B cell (primary cell): ENCODE results near the gene CATSPER3. TPM values are rescaled to one million over a fixed set of nuclear protein-coding genes. Genes with fewer than 3 reads are reported as not detected.

Experiments
- ATAC-seq: fragments of 200-7000 bp; cut with Tn5 transposase; one replicate; pipeline ENCODE4 v1.10.0; 2021; ENCODE audit warnings: low read depth, mild to moderate bottlenecking, moderate number of reproducible peaks, moderate library complexity
- CTCF ChIA-PET: fragments of 350-600 bp; sonication (Branson Sonifier 250); formaldehyde crosslinking; loops from one replicate; lab custom pipeline; 2021; ENCODE audit warnings: antibody characterized with exemption, inconsistent platforms; lab: Charles Lee
- POLR2A ChIA-PET: fragments of 350-600 bp; sonication (Branson Sonifier 250); formaldehyde crosslinking; loops from one replicate; lab custom pipeline; 2021; ENCODE audit warnings: antibody characterized with exemption; lab: Charles Lee
- DNase-seq: peaks from one replicate; pipeline ENCODE4 v3.0.0; 2013
- H2AFZ ChIP-seq: 2 replicates; pipeline ENCODE4 v1.6.1; 2012; ENCODE audit warnings: mild to moderate bottlenecking, low read depth, low read length; ENCODE audit not compliant: insufficient read depth, poor library complexity, severe bottlenecking
- H3K27ac ChIP-seq, 2 donors: 1 replicate in 1 of 2; 2 replicates in 1 of 2; pipeline ENCODE4 v1.5.1; 2012 to 2013; ENCODE audit warnings: low read length in 2 of 2, mild to moderate bottlenecking in 2 of 2, moderate library complexity in 1 of 2
- H3K27me3 ChIP-seq, 4 experiments: fragments of 200-600 bp in 1 of 4; sonication (generic) in 1 of 4; replicated peaks in 1 of 4; 1 replicate in 2 of 4; 2 replicates in 2 of 4; pipeline versions ENCODE4 v1.6.1 to v1.7.0; 2013 to 2016; ENCODE audit warnings: low read length in 3 of 4, mild to moderate bottlenecking in 2 of 4, mixed read lengths in 1 of 4, moderate library complexity in 1 of 4; ENCODE audit not compliant: insufficient read depth in 4 of 4, control insufficient read depth in 3 of 4; ENCODE audit errors: control extremely low read depth in 1 of 4
- H3K36me3 ChIP-seq, 2 experiments: replicated peaks in 1 of 2; 1 replicate in 1 of 2; 2 replicates in 1 of 2; pipeline versions ENCODE4 v1.6.1 to v1.7.1; 2013; ENCODE audit warnings: low read length in 1 of 2; ENCODE audit not compliant: insufficient read depth in 2 of 2, control insufficient read depth in 1 of 2; ENCODE audit errors: control extremely low read depth in 1 of 2, extremely low read depth in 1 of 2
- H3K4me1 ChIP-seq, 2 donors: fragments of 200-600 bp in 1 of 2; sonication (generic) in 1 of 2; 1 replicate in 1 of 2; 2 replicates in 1 of 2; pipeline versions ENCODE4 v1.5.1 to v1.6.1; 2013 to 2017; ENCODE audit warnings: low read length in 2 of 2; ENCODE audit not compliant: control insufficient read depth in 2 of 2, insufficient read depth in 2 of 2
- H3K4me2 ChIP-seq: replicated peaks from 2 replicates; pipeline ENCODE3; 2012; ENCODE audit warnings: mild to moderate bottlenecking, low read depth, low read length; ENCODE audit not compliant: poor library complexity, severe bottlenecking
- H3K4me3 ChIP-seq, 5 experiments: fragments of 200-600 bp in 1 of 5; sonication (generic) in 1 of 5; 1 replicate in 3 of 5; 2 replicates in 2 of 5; pipeline versions ENCODE4 v1.5.1 to v1.7.0; 2011 to 2016; ENCODE audit warnings: low read length in 4 of 5, mild to moderate bottlenecking in 4 of 5, low read depth in 2 of 5, control low read depth in 1 of 5, moderate library complexity in 1 of 5; ENCODE audit not compliant: insufficient read depth in 1 of 5; ENCODE audit errors: control extremely low read depth in 1 of 5, extremely low read depth in 1 of 5
- H3K79me2 ChIP-seq: fragments of 200-600 bp; sonication (generic); one replicate; pipeline ENCODE4 v1.6.0; 2016; ENCODE audit warnings: low read length; ENCODE audit not compliant: control insufficient read depth, insufficient read depth
- H3K9ac ChIP-seq: fragments of 200-600 bp; sonication (generic); 2 replicates; pipeline ENCODE4 v1.6.1; 2017; ENCODE audit warnings: mild to moderate bottlenecking, low read length, moderate library complexity
- H3K9me3 ChIP-seq, 3 donors: one replicate each; pipeline versions ENCODE4 v1.6.1 to v1.7.1; 2013; ENCODE audit warnings: low read length in 2 of 3; ENCODE audit not compliant: control insufficient read depth in 2 of 3, insufficient read depth in 1 of 3; ENCODE audit errors: control extremely low read depth in 1 of 3
- H4K20me1 ChIP-seq: 2 replicates; pipeline ENCODE4 v1.6.0; 2012; ENCODE audit warnings: mild to moderate bottlenecking, low read length; ENCODE audit not compliant: insufficient read depth, control insufficient read depth, poor library complexity, severe bottlenecking
- H3K27ac Mint-ChIP-seq: one replicate; pipeline ENCODE4 v1.8.0; 2021; ENCODE audit warnings: mixed read lengths
- H3K27me3 Mint-ChIP-seq: one replicate; pipeline ENCODE4 v1.8.0; 2021; ENCODE audit warnings: mixed read lengths
- H3K4me1 Mint-ChIP-seq: one replicate; pipeline ENCODE4 v1.8.0; 2021; ENCODE audit warnings: mixed read lengths
- H3K4me3 Mint-ChIP-seq: one replicate; pipeline ENCODE4 v1.8.0; 2021; ENCODE audit warnings: mixed read lengths
- H3K9me3 Mint-ChIP-seq: one replicate; pipeline ENCODE4 v1.8.0; 2022; ENCODE audit warnings: mixed read lengths; ENCODE audit not compliant: insufficient read depth
- CTCF ChIP-seq: fragments of 200-600 bp; IDR thresholded peaks from one replicate; pipeline ENCODE4 v1.8.0; 2022; ENCODE audit warnings: antibody characterized with exemption, mild to moderate bottlenecking
- EZH2 ChIP-seq: IDR thresholded peaks from 2 replicates; pipeline ENCODE4 v1.6.1; 2012; ENCODE audit warnings: borderline replicate concordance, low read depth, mild to moderate bottlenecking, moderate library complexity, low read length; ENCODE audit not compliant: insufficient read depth, poor library complexity, severe bottlenecking
- WGBS: methylation state at CpG from one replicate; pipeline ENCODE4 v1.1.5; 2013; ENCODE audit warnings: missing lambda C conversion rate; ENCODE audit not compliant: insufficient coverage; 5-methylcytosine and 5-hydroxymethylcytosine counted together
- intact Hi-C: fragments of 100-400 bp; cut with micrococcal nuclease; formaldehyde crosslinking; loops from one replicate; pipeline ENCODE4 v1.10.0; 2022
- polyA plus RNA-seq: library from polyadenylated mRNA; depleted of rRNA; stranded (reverse); fragments of >200 nt; gene quantifications from 2 replicates; pipeline ENCODE4 v1.2.3, GENCODE V29; 2012
- total RNA-seq, 2 donors: library from RNA; stranded (reverse); fragments of 120-200 nt in 1 of 2; gene quantifications; 1 replicate in 1 of 2; 2 replicates in 1 of 2; pipeline versions ENCODE4 v1.2.3 to v1.2.4, GENCODE V29; 2013 to 2022

CATSPER3 gene
- total and polyA plus RNA-seq, 2 donors (not counting 1 experiment from before 2014, with no cell fraction given) = 0.79 to 1.3 TPM

- no peaks in the 10 kb centered on the region for H3K79me2 ChIP-seq
- H2AFZ ChIP-seq = no peak overlapping the region
- no peak for ATAC-seq
- Mint-ChIP-seq H3K27me3 (peaks cover 63% of the 10 kb centered on the region), H3K4me3 (peak overlapping the region; percentile 85), H3K4me1 (peaks cover 50% of the 10 kb centered on the region), H3K27ac (peak overlapping the region; percentile 20), H3K9me3 (no peaks in the 10 kb centered on the region)
- peaks cover 34% of the 10 kb centered on the region for H4K20me1 ChIP-seq
- WGBS = 78% methylated on average over 14 of the region's 14 CpGs
- intact Hi-C loops = loop anchor here (2.0 kb wide), 1 partner anchor 18 kb away; no protein-coding TSS in a partner anchor
- no peak overlapping the region for H3K4me3 ChIP-seq
- H3K36me3 ChIP-seq = no peaks in the 10 kb centered on the region
- peaks cover 0 to 89% (median 71%) of the 10 kb centered on the region in 4 experiments for H3K27me3 ChIP-seq
- peaks cover 0 to 67% (median 0%) of the 10 kb centered on the region in 3 donors for H3K9me3 ChIP-seq
- H3K9ac ChIP-seq = peak overlapping the region; percentile 28
- no peak overlapping the region for H3K27ac ChIP-seq
- peaks cover 56 to 78% of the 10 kb centered on the region in 2 donors for H3K4me1 ChIP-seq
- DNase-seq = no peak
- H3K4me2 ChIP-seq = peak overlapping the region; percentile 96
- TF ChIP-seq EZH2 (no peak), CTCF (no peak)
- CTCF ChIA-PET = interaction anchor here (1.4 kb wide), 1 partner anchor 18 kb away, joined by 5 read pairs; no protein-coding TSS in a partner anchor
- POLR2A ChIA-PET = no interaction called here
These were observed 67.4 kb downstream of the CATSPER3 start for GRCh38 chr5:135034963-135035677.

- ATAC-seq (no peak), DNase-seq (no peak)
- Histone ChIP-seq H3K9me3 (peaks cover 0 to 67% (median 0%) of the 10 kb centered on the region in 3 donors), H3K4me2 (no peak overlapping the region), H3K4me1 (peaks cover 57 to 78% of the 10 kb centered on the region in 2 donors), H4K20me1 (peaks cover 33% of the 10 kb centered on the region), H2AFZ (no peak overlapping the region), H3K4me3 (no peak overlapping the region), H3K36me3 (no peaks in the 10 kb centered on the region), H3K27ac (no peak overlapping the region), H3K9ac (no peak overlapping the region), H3K27me3 (peaks cover 0 to 89% (median 71%) of the 10 kb centered on the region in 4 experiments), H3K79me2 (no peaks in the 10 kb centered on the region)
- 89% methylated on average over 1 of the region's 6 CpGs for WGBS
- H3K27me3 Mint-ChIP-seq = peaks cover 61% of the 10 kb centered on the region
- ChIA-PET CTCF (interaction anchor here (1.4 kb wide), 1 partner anchor 17 kb away, joined by 5 read pairs; no protein-coding TSS in a partner anchor), POLR2A (no interaction called here)
- peak overlapping the region; percentile 17 for H3K4me3 Mint-ChIP-seq
- no peaks in the 10 kb centered on the region for H3K9me3 Mint-ChIP-seq
- intact Hi-C loops = loop anchor here (2.0 kb wide), 1 partner anchor 17 kb away; no protein-coding TSS in a partner anchor
- H3K27ac Mint-ChIP-seq = no peak overlapping the region
- H3K4me1 Mint-ChIP-seq = peaks cover 52% of the 10 kb centered on the region
- TF ChIP-seq EZH2 (no peak), CTCF (no peak)
These were observed 67.9 kb downstream of the CATSPER3 start for GRCh38 chr5:135035678-135036030.
